Adrenal gland (tissue), 5 donors: ENCODE measurements around the gene ETV7.

Experiments used
- CTCF ChIP-seq, 6 experiments: fragments of 450-650 bp in 4 of 6; fragments of 200-600 bp in 2 of 6; sonication (generic) in 1 of 6; IDR thresholded peaks; 1 replicate in 5 of 6; 2 replicates in 1 of 6; pipeline versions ENCODE4 v1.5.1 to v1.8.0; 2016 to 2021; ENCODE audit warnings: antibody characterized with exemption in 6 of 6, mild to moderate bottlenecking in 2 of 6, moderate library complexity in 1 of 6
- POLR2A ChIP-seq, 2 donors: fragments of 450-650 bp; IDR thresholded peaks; one replicate each; pipeline ENCODE4 v1.6.1; 2017; ENCODE audit warnings: antibody characterized with exemption in 2 of 2, mild to moderate bottlenecking in 2 of 2, moderate library complexity in 1 of 2
- donor health status: DM: no; HTN: no; CAD: no.

GRCh38 chr6:36436466-36436865 is 49.0 kb upstream of the ETV7 start:
- TF ChIP-seq CTCF (IDR thresholded peaks at IDR 0.05) (no peak), POLR2A (IDR thresholded peaks at IDR 0.05) (no peak)
